Stimulated activated memory B cell treated with anti-CD40 and anti-IgM and Interleukin-4, amounts not matched to agents 10 μg/mL and 1 μg/mL and 100 μg/mL, for 72 hours (primary cell): Measurements from ENCODE around the gene GNG14.
A peak's percentile ranks its signal among the peaks of the same experiment; 100 is the strongest.
"Not testable (repeated sequence)": the region's sequence is repeated elsewhere in the genome, so short reads cannot be mapped to it uniquely, and the experiment has no call there.

Experiments
- ATAC-seq: fragments of 150-1000 bp; cut with Tn5 transposase; 2 replicates; pipeline ENCODE4 v1.10.0; 2021
- H3K27ac Mint-ChIP-seq: one replicate; pipeline ENCODE4 v1.8.0; 2022; ENCODE audit warnings: mild to moderate bottlenecking, mixed read lengths
- H3K27me3 Mint-ChIP-seq: one replicate; pipeline ENCODE4 v1.8.0; 2022; ENCODE audit warnings: mixed read lengths
- H3K36me3 Mint-ChIP-seq: one replicate; pipeline ENCODE4 v1.8.0; 2022; ENCODE audit warnings: mixed read lengths
- H3K4me1 Mint-ChIP-seq: one replicate; pipeline ENCODE4 v1.8.0; 2022; ENCODE audit warnings: mixed read lengths
- H3K4me3 Mint-ChIP-seq: one replicate; pipeline ENCODE4 v1.8.0; 2022; ENCODE audit warnings: mild to moderate bottlenecking, moderate library complexity, mixed read lengths
- H3K9me3 Mint-ChIP-seq: one replicate; pipeline ENCODE4 v1.8.0; 2022; ENCODE audit warnings: mixed read lengths

The GNG14 gene

DNA sequence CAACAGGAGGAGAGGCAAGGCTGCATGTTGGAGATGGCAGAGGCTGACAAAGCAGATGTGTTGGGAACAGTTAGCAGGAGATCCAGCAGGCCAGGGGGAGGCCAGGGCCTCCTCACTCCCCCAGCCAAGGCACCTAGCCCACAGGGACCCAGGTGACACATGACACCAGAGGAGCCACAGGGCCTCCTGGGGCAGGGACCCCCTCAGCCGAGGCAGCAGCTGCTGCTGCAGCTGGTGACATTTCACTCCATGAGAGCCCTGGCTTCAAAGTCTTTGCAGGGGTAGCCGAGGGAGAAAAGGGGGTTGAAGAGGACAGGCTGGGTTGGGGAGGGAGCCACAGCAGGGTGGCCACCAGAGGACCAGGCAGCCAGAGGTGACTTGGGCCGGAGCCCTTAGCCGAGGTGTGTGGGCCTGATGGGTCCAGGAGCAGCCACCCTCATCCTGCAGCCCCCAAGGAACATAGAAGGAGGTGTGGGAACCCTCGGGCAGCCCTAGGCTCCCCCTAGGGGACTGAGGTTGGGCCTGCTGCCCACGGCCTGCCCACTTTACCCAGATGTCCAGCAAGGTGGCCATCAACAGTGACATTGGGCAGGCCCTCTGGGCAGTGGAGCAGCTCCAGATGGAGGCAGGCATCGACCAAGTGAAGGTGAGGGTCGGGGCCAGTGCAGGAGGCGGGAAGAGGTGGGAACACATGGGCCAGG, at the start of gene GNG14:
TSS of gene GNG14 (plus strand) at position 503 of the 701 bp plus-strand sequence. CDS start at position 554, 51 bp downstream.
- H3K27ac Mint-ChIP-seq, result no peak within 1 kb of the TSS
- H3K4me3 Mint-ChIP-seq, result no peak within 1 kb of the TSS
- peaks cover 6% of the 10 kb centered on the region for H3K4me1 Mint-ChIP-seq
- H3K36me3 Mint-ChIP-seq, result peaks cover 6% of the 10 kb centered on the region
- no peak for ATAC-seq
- H3K27me3 Mint-ChIP-seq, result no peaks in the 10 kb centered on the region
- no peaks in the 10 kb centered on the region for H3K9me3 Mint-ChIP-seq

DNA sequence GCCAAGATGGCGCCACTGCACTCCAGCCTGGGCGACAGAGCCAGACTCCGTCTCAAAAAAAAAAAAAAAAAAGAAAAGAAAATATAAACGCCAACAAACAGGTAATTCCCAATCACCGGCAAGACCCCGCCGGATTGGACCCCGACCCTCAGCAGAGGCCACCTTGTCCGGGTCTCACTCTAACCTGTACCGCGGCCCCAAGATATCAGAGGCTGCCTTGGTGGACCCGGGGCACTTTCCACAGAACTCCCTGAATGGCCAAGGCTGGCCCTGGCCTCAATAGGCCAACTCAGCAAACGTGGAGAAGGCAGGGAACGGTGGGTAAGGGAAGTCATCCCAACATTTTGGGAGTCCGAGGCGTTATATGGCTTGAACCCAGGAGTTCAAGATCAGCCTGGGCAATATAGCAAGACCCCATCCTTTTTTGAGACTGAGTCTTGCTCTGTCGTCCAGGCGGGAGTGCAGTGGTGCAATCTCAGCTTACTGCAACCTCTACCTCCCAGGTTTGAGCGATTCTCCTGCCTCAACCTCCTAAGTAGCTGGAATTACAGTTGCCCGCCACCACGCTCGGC, 49.1 kb upstream of the GNG14 start:
- peaks cover 17% of the 10 kb centered on the region for H3K4me1 Mint-ChIP-seq
- H3K27me3 Mint-ChIP-seq, result no peaks in the 10 kb centered on the region
- H3K36me3 Mint-ChIP-seq, result peaks cover 37% of the 10 kb centered on the region
- no peak overlapping the region for H3K27ac Mint-ChIP-seq
- no peaks in the 10 kb centered on the region for H3K9me3 Mint-ChIP-seq
- no peak for ATAC-seq
- no peak overlapping the region for H3K4me3 Mint-ChIP-seq

DNA sequence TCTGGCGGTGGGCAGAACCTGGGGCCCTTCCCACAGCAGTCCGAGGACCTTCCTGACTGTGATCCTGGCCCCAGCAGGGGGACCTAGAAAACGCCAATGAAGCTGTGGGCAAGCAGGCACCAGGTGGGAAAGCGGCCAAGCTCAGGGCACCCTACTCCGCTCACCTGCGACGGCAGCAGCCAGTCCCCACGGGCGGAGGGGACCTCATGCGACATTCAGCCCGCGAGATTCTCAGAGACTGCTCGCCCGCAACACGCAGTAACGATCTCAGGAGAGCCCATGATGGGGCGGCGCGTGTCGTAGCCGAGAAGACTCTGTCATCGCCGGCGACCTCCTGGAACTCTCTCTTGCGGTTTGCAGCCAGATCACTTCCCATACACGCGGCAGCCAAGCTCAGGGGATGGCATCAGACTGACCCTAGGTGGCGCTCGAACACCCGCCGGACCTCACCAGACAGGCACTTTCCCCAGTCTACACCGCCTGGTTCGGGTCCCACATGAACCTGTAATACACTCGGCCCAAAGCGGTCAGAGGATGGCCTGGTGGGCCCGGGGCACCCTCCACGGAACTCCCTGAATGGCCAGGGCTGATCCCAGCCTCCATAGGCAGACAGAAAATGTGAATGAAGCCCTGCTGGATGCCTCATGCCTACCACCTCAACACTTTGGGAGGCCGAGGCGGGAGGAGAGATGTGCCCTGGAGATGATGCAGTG, 47.7 kb upstream of the GNG14 start:
- Mint-ChIP-seq H3K27me3 (no peaks in the 10 kb centered on the region), H3K9me3 (no peaks in the 10 kb centered on the region), H3K36me3 (peaks cover 39% of the 10 kb centered on the region), H3K4me1 (peaks cover 15% of the 10 kb centered on the region), H3K27ac (peak overlapping the region; percentile 65), H3K4me3 (peak overlapping the region; percentile 58)
- ATAC-seq, result peak; percentile 97

DNA sequence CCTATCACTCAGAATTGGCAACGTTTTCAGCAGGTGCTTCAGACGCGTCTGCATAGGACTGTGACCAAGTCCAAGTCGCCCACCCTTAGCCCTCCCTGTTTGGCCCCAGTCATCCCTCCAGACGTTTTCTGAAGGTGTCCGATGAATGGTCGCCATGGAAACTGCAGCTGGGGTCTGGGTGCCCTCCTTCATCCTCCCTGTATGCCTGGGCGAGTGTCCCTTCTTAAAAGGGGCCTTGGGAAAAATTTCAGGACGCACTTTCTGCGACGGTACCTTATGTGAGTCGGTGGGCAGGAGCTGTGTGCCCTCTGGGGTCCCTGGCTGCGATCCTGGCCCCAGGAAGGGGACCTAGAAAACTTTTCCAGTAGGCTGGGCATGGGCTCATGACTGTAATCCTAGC, 46.3 kb upstream of the GNG14 start:
- Mint-ChIP-seq H3K27ac (no peak overlapping the region), H3K4me3 (no peak overlapping the region), H3K27me3 (no peaks in the 10 kb centered on the region), H3K9me3 (no peaks in the 10 kb centered on the region), H3K36me3 (peaks cover 41% of the 10 kb centered on the region), H3K4me1 (peaks cover 11% of the 10 kb centered on the region)
- no peak for ATAC-seq

DNA sequence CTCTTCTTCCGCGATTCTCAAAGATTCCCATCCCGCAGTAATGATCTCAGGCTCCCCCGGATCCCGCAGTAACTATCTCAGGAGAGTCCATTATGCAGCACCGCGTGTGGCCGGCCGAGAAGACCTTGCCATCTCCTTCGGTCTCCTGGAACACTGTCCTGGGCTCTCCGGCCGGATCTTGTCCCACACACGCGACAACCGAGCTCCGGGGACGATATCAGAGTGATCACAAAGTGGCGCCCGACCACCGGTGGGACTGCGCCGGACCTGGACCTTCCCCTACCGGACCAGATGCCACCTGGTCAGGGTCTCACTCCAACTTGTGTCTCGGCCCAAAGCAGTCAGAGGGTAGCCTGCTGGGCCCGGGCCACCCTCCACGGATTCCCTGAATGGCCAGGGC, 45.3 kb upstream of the GNG14 start:
- no peaks in the 10 kb centered on the region for H3K27me3 Mint-ChIP-seq
- H3K4me1 Mint-ChIP-seq, result peaks cover 17% of the 10 kb centered on the region
- H3K4me3 Mint-ChIP-seq, result no peak overlapping the region
- H3K36me3 Mint-ChIP-seq, result peaks cover 41% of the 10 kb centered on the region
- no peak for ATAC-seq
- no peaks in the 10 kb centered on the region for H3K9me3 Mint-ChIP-seq
- H3K27ac Mint-ChIP-seq, result no peak overlapping the region

DNA sequence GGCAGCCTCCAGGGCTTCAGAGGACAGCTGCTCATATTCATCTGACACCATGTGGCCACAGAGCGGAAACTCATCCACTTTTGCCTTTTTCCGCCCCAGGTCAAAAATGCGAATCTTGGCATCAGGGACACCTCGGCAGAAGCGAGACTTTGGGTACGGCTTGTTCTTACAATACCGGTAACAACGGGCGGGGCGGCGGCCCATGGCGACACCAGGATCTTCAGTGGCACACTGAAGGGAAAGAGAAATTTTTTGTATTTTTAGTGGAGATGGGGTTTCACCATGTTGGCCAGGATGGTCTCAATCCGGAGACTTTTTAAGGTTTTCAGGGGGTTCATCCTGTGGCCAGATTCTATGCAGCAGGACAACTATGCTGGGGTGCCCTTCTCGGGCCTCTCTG, 44.1 kb upstream of the GNG14 start:
- not testable (repeated sequence) for H3K9me3 Mint-ChIP-seq, ATAC-seq, H3K4me3 Mint-ChIP-seq, H3K27ac Mint-ChIP-seq, H3K27me3 Mint-ChIP-seq
- Mint-ChIP-seq H3K4me1 (peaks cover 24% of the 10 kb centered on the region), H3K36me3 (peaks cover 49% of the 10 kb centered on the region)

DNA sequence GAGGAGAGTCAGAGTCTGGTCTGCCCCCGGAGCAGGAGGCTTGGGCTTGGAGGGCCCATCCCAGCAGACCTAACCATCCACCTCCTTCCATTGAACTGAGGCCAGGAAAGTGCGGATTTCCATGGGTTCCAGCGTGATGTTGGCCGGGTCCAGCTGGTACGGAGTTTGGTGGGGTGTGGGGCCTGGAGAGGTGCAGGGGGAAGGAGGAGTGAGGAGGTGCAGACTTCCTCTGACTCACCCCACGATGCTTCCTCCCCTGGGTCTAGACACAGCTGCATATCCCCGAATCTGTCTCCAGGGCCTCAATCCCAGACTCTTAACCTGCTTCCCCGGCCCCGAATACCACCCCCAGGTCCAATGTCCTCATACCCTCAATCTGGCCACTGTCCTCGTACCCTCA, 41.2 kb upstream of the GNG14 start:
- H3K27ac Mint-ChIP-seq, result peak overlapping the region; percentile 61
- H3K36me3 Mint-ChIP-seq, result peaks cover 63% of the 10 kb centered on the region
- no peak overlapping the region for H3K4me3 Mint-ChIP-seq
- peaks cover 13% of the 10 kb centered on the region for H3K4me1 Mint-ChIP-seq
- no peak for ATAC-seq
- no peaks in the 10 kb centered on the region for H3K27me3 Mint-ChIP-seq
- H3K9me3 Mint-ChIP-seq, result no peaks in the 10 kb centered on the region

DNA sequence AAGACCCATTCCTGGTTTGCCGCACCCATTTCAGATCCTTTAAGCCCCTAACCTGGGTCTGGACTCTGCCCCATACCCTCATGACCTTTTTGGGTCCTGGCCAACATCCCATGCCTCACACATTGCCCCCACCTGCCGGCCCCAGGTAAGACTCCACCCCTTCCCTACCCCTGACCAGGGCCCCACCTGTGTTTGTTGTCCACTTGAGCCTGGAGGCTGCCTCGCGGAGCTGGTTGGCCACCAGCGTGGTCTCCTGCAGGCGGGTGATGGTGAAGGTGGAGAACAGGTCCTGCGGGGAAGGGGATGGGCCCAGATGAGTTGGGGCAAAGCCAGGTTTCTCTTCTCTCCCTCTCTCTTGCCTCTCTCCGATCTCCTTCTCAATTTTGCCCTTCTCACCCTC, 40.8 kb upstream of the GNG14 start:
- no peaks in the 10 kb centered on the region for H3K27me3 Mint-ChIP-seq
- no peak overlapping the region for H3K4me3 Mint-ChIP-seq
- H3K36me3 Mint-ChIP-seq, result peaks cover 68% of the 10 kb centered on the region
- H3K27ac Mint-ChIP-seq, result peak overlapping the region; percentile 61
- H3K4me1 Mint-ChIP-seq, result peaks cover 13% of the 10 kb centered on the region
- ATAC-seq, result no peak
- no peaks in the 10 kb centered on the region for H3K9me3 Mint-ChIP-seq

DNA sequence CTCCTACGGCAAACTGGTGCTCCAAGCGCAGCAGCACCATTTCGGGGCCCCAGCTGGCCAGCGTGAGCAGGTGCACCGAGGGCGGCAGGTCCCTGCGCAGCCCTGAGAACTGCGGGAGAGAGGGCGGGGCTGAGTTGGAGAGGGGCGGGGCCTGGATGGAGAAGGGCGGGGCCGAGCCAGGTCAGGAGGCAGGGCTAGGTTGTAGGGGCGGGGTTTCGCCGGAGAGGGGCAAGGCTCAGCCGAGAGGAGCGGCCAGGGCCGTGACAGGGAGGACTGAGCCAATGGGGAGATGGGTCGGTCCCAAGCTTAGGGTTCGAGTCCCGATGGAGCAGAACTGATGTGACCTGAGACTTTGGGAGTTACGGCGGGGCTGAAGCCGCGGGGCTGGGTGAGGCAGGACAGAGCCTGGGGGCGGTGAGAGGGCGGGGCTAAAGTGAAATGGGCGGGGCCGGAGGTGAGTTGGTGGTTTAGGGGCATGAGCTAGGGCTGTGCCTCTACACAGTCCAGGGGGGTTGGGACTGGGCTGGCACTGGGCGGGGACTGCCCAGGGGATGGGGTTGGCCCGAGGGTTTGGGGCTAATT, 40.2 kb upstream of the GNG14 start:
- Mint-ChIP-seq H3K4me3 (no peak overlapping the region), H3K27ac (peak overlapping the region; percentile 61)

DNA sequence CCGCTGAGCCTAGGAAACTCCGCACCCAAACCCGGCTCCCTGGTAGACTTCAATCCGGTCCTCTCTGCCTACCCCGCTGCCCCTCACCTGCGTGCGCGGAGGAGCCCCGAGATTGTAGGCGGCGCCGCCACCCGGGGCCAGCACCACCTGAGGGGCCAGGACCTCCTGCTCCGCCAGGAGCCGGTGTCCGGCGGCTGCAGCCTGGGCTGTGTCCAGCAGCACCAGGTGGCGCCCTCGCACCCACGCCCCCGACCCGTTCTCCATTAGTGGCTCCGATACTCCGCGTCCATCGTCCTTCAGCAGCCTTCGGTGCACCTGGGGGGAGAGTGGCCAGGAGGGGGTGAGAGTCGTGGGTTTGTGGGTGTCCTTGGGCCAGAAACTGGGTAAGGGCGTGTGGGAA, 39.7 kb upstream of the GNG14 start:
- Mint-ChIP-seq H3K27ac (no peak overlapping the region), H3K4me1 (peaks cover 13% of the 10 kb centered on the region), H3K9me3 (no peaks in the 10 kb centered on the region), H3K27me3 (no peaks in the 10 kb centered on the region), H3K4me3 (no peak overlapping the region), H3K36me3 (peaks cover 72% of the 10 kb centered on the region)
- no peak for ATAC-seq

More for the DNA sequence above, 40.2 kb upstream of the GNG14 start:
- peak; percentile 61 for ATAC-seq
- Mint-ChIP-seq H3K9me3 (no peaks in the 10 kb centered on the region), H3K27me3 (no peaks in the 10 kb centered on the region), H3K4me1 (peaks cover 13% of the 10 kb centered on the region), H3K36me3 (peaks cover 72% of the 10 kb centered on the region)

DNA sequence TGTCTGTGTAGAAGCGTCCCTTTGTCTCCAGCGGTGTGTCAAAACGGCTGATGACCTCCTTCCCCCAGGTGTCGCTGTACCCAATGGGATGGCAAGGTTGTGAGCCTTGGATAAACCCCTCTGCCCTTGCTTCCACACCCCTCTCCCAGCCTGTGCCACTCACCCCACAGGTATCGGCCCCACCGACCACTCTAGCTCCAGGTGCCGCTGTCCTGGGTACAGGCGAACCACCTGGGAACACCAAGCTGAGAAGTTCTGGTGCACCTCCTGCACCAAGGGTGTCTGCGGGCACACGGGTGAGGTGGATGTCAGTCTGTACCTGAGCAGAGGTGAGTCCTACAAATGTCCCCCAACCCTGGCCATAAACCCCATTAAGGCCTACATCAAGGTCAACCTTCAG, 37.9 kb upstream of the GNG14 start:
- peaks cover 13% of the 10 kb centered on the region for H3K4me1 Mint-ChIP-seq
- no peak for ATAC-seq
- H3K4me3 Mint-ChIP-seq, result no peak overlapping the region
- H3K36me3 Mint-ChIP-seq, result peaks cover 68% of the 10 kb centered on the region
- H3K27ac Mint-ChIP-seq, result no peak overlapping the region
- H3K9me3 Mint-ChIP-seq, result no peaks in the 10 kb centered on the region
- H3K27me3 Mint-ChIP-seq, result no peaks in the 10 kb centered on the region

DNA sequence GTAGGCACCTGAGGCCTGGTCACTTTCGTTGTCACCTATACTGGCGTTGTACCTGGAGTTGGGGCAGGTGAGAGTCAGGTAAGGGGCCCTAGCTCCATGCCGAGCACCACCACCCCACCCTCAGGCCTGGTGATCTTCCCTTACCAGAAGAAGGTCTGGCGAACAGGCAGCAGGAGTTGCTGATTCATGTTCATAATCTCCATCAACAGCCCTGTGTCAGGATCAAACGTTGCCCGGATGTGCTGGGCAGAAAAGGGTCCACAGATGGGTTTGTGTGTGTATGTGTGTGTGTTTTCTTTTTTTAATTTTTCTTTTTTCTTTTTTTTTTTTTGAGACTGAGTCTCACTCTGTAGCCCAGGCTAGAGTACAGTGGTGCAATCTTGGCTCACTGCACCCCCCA, 35.6 kb upstream of the GNG14 start:
- Mint-ChIP-seq H3K27ac (no peak overlapping the region), H3K4me1 (peaks cover 20% of the 10 kb centered on the region), H3K27me3 (no peaks in the 10 kb centered on the region), H3K36me3 (peaks cover 76% of the 10 kb centered on the region), H3K9me3 (no peaks in the 10 kb centered on the region), H3K4me3 (no peak overlapping the region)
- no peak for ATAC-seq

DNA sequence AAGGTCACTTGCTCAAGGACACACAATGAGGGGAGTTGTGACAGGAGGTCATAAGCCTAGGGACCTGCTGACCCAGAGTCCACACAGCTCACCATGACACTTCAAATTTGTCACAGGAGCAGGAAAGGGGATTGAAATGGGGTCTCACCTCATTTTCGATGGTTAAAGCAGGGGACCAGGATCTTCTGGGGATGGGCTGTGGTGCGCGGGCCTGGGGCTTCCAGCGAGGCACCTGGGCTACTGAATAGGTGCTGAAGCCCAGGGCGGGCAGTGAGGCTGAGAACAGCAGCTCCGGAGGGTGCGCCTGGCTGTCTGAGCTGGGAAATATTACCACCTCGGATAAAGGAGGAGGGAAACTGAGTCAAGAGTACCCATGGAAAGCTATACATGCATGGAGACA, 32.3 kb upstream of the GNG14 start:
- Mint-ChIP-seq H3K27ac (no peak overlapping the region), H3K4me1 (peaks cover 16% of the 10 kb centered on the region), H3K36me3 (peaks cover 72% of the 10 kb centered on the region), H3K27me3 (no peaks in the 10 kb centered on the region), H3K4me3 (no peak overlapping the region), H3K9me3 (no peaks in the 10 kb centered on the region)
- no peak for ATAC-seq

DNA sequence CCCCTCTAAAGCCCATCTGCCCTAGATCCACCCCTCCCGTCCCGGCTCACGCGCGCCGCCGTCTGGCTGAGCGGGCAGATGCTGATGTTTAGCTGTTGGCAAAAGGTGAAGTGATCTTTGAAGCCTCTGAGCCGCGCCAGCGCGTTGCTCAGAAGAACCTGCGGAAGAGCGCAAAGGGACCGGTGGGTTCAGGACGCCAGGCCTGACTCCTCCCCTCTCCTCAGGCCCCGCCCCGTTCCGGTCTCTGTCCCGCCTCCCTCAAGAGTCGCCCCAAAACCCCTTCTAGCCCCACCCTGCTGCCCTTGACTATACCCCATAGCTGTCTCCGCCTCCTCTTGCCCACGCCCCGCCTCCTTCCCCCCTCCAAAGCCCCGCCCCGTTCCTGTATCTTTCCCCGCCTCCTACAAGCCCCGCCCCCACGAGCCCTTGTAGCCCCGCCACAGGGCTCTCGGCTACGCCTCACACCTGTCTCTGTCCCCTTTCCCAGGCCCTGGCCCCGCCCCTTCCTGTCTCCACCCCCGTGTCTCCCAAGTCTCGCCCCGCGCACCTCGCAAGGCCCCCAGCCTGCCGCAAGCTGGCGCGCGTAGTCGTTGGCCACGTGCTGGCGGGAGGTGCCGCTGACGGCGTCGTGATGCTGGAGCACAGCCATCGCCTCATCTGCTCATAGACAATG, 30.8 kb upstream of the GNG14 start:
- H3K36me3 Mint-ChIP-seq, result peaks cover 61% of the 10 kb centered on the region

DNA sequence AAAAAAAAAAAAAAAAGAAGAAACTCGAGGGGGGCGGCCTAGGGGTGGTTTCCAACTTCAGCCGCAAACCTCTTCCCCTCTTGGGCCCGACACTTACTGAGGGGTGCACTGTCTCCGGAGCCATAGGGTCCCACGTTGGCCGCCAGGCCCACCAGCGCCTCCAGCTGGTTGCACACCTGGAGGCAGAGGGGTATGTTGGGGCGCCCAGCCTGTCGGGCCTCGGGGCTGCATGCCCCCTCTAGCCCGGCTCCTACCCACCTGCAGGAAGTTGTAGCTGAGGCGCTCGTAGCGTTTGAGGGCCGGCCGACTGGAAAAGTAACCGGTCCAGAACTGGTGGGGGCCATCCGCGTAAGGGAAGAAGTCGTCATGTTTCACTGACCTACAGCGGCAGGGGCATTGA, 29.8 kb upstream of the GNG14 start:
- Mint-ChIP-seq H3K27me3 (no peaks in the 10 kb centered on the region), H3K4me1 (peaks cover 16% of the 10 kb centered on the region), H3K27ac (no peak overlapping the region), H3K36me3 (peaks cover 60% of the 10 kb centered on the region), H3K4me3 (no peak overlapping the region), H3K9me3 (no peaks in the 10 kb centered on the region)
- ATAC-seq, result no peak

More for the DNA sequence above, 30.8 kb upstream of the GNG14 start:
- peak overlapping the region; percentile 25 for H3K27ac Mint-ChIP-seq
- no peaks in the 10 kb centered on the region for H3K27me3 Mint-ChIP-seq
- no peak overlapping the region for H3K4me3 Mint-ChIP-seq
- peaks cover 16% of the 10 kb centered on the region for H3K4me1 Mint-ChIP-seq
- peak; percentile 36 for ATAC-seq
- no peaks in the 10 kb centered on the region for H3K9me3 Mint-ChIP-seq
